Measurements from ENCODE around the gene DLL1. TPM values are rescaled to one million over a fixed set of nuclear protein-coding genes. Genes with fewer than 3 reads are reported as not detected.

The DLL1 gene
- total RNA-seq, 1 experiment from 2014 or later = 0.13 TPM

DNA sequence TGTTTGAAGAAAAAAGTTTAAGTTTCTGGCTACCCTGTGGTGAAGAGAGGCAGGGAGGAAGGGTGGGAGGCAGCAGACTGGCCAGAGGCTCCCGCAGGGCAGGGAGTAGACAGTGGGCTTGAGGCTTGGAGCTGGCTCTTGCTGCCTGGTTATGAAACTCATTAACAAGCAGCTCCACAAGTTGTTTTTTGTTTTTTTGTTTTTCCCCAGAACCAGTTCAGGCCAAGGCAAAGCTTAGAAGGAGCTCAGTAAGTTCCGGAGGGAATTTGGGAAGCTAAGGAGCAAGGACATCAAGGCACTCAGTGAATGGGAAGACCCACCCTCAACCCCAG, 4.0 kb downstream of the DLL1 start:
- DNase-seq (ENCODE audit: low read depth, low spot score) = no peak
- in situ Hi-C loops (cut with HindIII; ENCODE audit: low pct_unique_long_range_greater_than_20kb, low sequenced_read_pairs) = no loop called here

DNA sequence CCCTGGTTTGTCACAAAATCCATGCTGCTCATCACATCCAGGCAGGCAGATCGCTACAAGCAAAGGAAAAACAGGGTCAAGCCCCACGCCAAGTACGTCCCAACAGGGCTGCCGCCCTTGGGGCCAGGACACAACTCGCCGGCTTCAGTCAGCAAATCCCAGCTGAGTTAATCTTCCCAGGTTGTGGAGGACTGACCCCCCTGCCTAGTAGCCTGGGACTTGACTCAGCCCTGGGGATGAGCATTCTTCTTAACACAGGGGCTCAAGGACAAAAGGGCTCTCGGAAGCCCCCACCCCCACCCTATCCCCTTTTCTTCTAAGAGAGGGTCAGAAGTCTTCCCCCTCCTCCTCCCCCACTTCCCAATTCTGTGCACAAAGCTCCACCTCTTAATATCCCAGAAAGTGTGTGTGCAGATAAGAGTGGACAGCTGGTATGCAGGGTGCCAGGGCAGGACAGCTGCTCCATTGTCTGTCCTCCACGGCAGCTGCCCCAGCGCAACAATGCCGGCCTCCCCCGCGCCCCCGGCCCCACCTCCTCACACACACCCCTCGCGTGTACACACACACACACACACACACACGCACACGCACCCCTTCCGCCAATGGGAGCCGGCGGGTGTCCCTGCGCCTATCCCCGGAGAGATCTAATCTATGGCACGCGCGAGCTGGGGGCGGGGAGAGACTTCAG, 4.5 kb downstream of the DLL1 start:
- no peak for DNase-seq (ENCODE audit: low read depth, low spot score)
- in situ Hi-C loops (cut with HindIII; ENCODE audit: low pct_unique_long_range_greater_than_20kb, low sequenced_read_pairs) = no loop called here

DNA sequence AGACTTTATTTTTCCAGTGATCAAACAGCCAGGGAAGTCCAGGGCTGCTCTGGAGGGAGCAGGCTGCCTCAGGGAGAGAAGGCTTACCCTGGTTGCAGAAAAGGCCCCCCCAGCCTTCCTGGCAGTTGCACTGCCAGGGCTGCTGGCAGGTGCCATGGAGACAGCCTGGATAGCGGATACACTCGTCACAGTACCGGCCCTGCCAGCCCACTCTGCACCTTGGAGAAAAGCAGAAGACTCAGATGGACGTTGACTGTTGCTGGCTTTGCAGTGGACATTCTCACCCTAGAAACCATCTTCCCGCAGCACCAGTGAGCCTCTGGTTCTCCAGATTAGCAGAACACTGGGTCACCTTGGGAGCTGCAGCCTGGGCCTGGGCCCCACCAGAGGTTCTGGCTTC, 5.4 kb downstream of the DLL1 start:
- in situ Hi-C loops (cut with HindIII; ENCODE audit: low pct_unique_long_range_greater_than_20kb, low sequenced_read_pairs) = no loop called here
- no peak for DNase-seq (ENCODE audit: low read depth, low spot score)

DNA sequence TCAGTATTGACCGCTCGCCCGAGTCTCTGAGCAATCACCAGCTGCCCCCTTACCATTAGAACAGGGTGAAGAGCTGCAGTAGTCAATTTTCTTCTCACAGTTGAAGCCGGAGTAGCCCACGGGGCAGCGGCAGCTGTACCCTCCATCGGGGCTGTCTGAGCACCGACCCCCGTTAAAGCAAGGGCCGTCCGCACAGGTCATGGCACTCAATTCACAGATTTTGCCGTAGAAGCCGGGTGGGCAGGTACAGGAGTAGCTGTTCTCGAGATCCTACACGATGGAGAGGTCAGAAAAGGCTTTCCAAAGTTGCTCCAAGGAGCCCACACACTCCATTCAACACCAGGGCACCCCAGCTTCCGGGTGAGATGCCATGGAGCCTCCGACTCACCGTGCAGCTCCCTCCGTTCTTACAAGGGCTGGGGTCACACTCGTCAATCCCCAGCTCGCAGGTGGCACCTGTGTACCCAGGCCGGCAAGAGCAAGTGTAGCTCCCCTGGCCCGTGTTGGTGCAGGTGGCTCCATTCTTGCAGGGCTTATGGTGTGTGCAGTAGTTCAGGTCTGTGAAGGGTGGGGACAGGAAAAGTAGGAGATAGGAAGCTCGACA, 5.9 kb downstream of the DLL1 start:
- in situ Hi-C loops (cut with HindIII; ENCODE audit: low pct_unique_long_range_greater_than_20kb, low sequenced_read_pairs) = no loop called here
- DNase-seq (ENCODE audit: low read depth, low spot score) = no peak

DNA sequence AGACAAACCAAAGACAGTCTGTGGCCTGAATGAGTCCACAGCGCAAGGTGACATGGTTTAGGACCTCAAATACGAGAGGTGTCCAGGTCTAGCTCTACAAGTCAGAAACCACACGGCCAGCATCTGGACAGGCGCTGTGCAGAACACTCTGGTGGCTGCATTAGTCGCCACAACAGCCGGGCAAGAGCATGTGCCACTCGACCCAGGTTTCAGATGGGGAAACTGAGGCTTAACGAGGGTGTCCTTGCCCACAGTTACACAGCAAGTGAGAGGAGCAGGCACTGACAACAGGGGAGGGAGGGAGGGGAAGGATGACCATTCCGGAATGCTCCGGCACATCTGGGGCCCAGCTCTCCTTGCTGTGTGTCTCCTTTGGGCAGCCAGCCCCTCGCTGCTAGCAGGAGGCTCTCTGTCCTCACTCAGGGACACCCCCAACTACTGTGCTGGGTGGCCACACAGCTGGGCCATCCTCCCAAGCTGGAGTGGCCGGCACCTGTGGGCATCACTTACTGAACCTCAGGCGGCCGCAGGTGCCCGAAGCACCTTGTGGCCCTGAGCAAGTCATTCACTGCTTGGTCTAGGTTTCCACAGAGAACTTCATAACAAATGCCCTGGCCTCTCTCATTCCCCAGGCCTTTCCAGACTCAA, 6.6 kb downstream of the DLL1 start:
- in situ Hi-C loops (cut with HindIII; ENCODE audit: low pct_unique_long_range_greater_than_20kb, low sequenced_read_pairs) = no loop called here
- DNase-seq (ENCODE audit: low read depth, low spot score) = no peak

DNA sequence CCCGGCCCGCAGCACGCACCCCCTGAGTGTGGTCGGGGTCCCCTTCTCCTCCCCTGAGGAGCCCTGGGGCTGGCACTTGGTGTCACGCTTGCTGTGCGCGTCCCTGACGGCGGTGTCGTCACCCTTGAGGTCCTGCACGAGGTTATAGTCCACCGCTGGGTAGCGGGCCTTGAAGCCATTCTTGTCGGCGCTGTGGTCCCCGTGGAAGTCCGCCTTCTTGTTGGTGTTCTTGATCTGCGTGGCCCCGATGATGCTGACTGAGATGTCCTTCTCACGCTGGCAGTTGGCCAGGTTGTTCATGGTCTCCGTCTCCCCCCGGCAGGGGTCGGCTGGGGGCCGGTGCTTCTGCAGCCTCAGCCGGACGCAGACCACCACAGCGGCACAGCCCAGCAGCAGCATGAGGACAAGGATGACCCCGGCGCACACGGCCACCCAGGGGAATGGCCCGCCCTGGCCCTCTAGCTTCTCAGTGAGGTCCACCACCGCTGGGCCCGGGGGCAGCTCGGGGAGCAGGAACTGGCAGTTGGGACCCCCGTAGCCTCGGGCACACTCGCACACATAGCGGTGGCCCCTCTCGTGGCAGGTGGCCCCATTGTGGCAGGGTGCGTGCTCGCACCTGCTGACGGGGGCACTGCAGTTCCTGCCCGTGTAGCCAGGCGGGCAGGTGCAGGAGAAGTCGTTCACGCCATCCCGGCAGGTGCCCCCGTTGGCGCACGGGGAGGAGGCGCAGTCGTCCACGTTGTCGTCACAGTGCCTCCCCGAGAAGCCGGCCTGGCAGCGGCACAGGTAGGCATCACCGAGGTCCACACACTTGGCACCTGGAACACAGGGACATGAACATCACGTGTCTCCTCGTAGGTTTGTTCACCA, 7.4 kb downstream of the DLL1 start:
- in situ Hi-C loops (cut with HindIII; ENCODE audit: low pct_unique_long_range_greater_than_20kb, low sequenced_read_pairs) = no loop called here
- no peak for DNase-seq (ENCODE audit: low read depth, low spot score)

DNA sequence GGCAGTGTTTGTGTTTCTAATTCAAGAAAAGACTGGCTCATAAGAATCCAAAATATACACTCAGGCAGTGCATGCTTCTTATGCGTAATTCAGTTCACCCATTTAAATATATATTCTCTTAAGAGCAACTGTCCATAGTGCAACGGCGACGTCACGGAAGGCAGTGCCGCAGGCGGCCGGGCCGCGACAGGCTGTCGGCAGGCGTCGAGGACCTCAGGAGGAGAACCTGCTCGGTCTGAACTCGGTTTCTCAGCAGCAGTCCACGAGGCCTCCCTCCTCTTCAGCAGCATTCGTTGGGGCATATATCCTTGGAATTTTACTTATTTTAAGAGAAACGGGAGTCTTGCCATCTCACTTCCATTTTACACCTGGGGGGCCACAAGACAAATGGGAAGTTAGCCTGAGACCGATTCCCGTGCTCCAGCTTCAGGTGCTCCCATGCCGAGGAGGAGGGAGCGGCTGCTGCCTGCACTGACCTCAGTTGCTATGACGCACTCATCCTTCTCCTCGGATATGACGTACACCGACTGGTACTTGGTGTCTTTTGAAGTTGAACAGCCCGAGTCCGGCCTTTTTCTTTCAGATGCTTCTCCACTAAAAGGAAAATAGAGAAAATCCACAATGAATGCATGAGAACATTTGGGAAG, 8.2 kb downstream of the DLL1 start:
- in situ Hi-C loops (cut with HindIII; ENCODE audit: low pct_unique_long_range_greater_than_20kb, low sequenced_read_pairs) = no loop called here

DNA sequence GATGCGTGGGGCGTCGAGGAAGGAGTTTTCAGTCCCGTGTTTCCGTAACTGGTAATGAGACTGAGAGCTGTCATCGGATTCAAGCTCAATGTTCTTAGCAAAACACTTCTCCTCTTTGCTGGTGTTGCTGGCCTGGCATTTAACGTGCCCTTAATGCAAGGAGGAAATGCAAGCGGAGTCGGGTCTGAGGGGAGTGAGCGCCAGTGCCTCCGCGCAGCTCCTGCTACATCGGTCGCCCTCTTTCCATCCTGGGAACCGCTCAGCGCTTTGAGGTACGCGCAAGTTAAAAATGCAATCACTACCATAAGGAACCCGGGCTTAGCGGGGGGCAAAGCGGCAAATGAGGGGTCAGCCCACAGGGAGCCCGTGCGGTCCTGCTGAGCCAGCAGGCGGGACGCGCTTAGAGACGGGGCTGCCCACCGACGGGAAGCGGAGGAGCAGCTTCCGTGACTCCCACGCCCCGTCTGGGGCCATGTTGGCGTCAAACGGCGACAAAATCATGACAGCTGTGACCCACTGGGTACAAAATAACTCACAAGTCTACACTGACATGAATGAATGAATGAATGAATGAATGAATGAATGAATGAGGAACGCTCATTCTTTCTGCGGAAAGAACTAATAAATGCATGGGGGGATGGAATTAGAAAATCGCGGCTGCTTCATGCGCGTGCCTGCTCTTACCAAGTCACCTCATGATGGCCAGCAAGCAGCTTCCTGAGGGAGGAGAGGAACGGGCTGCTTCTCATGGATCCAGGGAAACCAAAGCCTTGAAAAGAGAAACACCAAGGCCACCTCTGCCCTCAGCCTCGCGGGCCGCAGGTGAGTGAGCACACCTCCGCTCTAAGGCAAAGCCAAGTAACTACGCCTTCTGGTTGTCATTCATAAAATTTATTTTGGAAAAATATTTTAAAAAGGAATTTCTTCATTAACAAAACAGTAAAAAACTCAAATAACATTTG, 9.3 kb downstream of the DLL1 start:
- in situ Hi-C loops (cut with HindIII; ENCODE audit: low pct_unique_long_range_greater_than_20kb, low sequenced_read_pairs) = no loop called here
- no peak for DNase-seq (ENCODE audit: low read depth, low spot score)

More for the DNA sequence above, 8.2 kb downstream of the DLL1 start:
- DNase-seq (ENCODE audit: low read depth, low spot score) = no peak

DNA sequence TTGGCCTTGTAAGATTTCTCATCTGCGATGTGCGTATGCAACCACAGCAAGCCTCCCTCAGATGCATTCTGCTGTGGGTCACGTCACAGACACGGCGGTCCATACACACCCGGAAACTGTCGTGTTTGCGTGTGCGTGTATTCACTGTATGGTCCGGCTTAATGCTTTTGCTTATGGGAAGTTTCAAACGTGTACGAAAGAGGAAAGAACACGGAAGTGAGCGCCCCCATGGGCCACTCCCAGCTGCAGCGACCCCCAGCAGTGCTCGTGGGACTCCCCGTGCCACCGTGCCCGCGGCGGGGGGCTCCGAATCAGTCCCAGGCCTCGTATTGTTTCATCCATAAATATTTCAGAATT, 10.2 kb downstream of the DLL1 start:
- in situ Hi-C loops (cut with HindIII; ENCODE audit: low pct_unique_long_range_greater_than_20kb, low sequenced_read_pairs) = no loop called here
- DNase-seq (ENCODE audit: low read depth, low spot score) = no peak

DNA sequence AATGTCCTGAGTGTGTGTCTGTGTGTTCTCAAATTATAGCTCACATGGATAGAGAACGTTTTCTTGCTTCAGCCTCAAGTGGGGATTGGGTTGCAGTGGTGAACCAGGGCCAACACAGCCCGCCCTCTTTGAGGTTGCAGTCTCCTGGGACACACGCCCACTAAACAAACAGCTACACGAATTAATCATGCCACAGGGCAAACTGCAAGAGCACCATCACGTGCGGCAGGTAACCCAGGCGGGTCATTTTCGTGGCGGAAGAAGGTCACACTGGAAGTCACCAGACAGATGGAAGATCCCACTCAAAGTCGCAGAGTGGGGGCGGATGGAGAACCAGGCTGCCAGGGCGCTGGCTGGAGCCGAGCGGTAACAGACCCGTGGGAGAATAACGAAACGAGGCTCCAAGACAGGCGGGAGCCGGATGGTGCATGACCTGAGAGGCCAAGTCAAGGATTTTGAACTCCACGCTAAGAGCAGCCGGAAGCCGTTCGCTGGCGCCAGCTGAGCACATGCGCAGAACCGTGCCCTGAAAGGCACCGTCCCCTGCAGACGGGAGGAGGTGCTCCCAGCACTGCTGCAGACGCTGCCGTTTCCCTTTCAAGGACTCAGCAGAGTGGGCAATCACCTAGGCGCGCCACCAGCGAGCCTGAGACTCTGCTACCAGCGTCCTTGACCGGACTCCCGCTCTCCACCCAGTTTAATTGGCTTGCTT, 10.7 kb downstream of the DLL1 start:
- DNase-seq (ENCODE audit: low read depth, low spot score) = no peak
- in situ Hi-C loops (cut with HindIII; ENCODE audit: low pct_unique_long_range_greater_than_20kb, low sequenced_read_pairs) = no loop called here

DNA sequence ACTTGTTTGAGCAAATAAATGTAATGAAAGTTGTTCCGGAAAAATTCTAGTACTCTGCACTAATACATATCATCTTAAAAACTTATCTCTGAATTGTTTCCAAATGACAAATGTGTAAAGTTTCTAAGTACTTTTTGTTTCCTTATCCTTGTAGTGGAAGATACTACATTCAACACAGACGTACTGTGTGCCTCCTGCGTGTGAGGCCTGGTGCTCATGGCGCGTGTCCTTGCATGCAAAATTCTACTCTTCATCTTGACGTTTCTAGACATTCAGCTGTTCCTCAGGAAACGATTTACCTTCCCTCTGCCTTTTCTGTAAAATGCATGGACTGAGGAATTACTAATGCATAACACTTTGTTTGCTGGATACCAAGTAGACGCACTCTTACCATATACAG, 11.5 kb downstream of the DLL1 start:
- in situ Hi-C loops (cut with HindIII; ENCODE audit: low pct_unique_long_range_greater_than_20kb, low sequenced_read_pairs) = no loop called here
- DNase-seq (ENCODE audit: low read depth, low spot score) = no peak

DNA sequence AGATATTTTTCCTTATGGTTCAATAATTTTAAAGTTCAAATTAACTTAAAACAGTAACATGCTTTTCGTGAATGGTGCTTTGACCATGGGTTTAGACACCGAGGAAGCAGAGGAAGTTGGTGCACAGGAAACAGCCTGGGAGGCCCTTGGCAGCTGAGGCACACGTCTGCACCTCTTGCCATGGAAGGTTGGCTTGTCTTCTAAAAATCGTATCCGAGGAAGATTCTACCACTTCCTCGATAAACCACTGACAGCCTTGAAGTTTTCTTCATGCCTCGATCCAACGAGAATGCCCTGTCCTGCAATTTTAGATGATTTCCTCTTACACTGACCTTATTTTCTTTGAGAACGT, 12.2 kb downstream of the DLL1 start:
- in situ Hi-C loops (cut with HindIII; ENCODE audit: low pct_unique_long_range_greater_than_20kb, low sequenced_read_pairs) = no loop called here
- DNase-seq (ENCODE audit: low read depth, low spot score) = no peak

DNA sequence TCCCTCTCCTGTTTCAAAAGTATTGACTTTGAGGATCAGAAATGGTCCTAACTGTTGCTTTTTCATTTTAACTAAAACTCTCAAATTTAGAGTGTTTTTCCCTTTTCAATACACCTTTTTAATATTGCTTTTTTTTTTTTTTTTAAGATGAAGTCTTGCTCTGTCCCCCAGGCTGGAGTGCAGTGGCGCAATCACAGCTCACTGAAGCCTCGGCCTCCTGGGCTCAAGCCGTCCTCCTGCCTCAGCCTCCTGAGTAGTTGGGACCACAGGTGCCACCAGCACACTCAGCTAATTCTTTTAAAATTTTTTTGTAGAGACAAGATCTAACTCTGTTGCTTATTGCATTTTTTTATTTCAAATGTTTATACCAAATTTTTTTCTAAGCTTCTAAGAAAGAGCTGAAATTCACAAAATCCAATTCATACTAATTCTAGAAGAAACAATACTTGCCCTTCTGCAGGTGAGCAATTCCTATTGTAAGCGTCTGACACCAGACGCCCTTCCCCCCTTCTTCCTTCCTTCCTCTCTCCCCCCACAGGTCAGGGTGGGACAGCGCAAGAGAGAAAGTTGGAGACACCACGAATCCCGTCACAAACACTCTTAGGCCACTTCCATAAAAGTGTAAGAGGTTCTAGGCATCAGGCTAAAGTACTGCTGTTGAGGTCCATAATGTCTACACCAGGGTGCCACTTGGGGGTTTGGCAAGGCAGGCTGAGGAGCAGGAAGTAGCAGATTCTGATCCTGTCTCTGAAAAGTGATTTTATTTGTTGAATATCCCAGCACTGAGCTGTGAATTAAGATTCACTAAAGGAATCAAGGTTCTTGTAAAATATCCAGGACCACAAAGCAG, 12.8 kb downstream of the DLL1 start:
- DNase-seq (ENCODE audit: low read depth, low spot score) = no peak
- in situ Hi-C loops (cut with HindIII; ENCODE audit: low pct_unique_long_range_greater_than_20kb, low sequenced_read_pairs) = no loop called here

DNA sequence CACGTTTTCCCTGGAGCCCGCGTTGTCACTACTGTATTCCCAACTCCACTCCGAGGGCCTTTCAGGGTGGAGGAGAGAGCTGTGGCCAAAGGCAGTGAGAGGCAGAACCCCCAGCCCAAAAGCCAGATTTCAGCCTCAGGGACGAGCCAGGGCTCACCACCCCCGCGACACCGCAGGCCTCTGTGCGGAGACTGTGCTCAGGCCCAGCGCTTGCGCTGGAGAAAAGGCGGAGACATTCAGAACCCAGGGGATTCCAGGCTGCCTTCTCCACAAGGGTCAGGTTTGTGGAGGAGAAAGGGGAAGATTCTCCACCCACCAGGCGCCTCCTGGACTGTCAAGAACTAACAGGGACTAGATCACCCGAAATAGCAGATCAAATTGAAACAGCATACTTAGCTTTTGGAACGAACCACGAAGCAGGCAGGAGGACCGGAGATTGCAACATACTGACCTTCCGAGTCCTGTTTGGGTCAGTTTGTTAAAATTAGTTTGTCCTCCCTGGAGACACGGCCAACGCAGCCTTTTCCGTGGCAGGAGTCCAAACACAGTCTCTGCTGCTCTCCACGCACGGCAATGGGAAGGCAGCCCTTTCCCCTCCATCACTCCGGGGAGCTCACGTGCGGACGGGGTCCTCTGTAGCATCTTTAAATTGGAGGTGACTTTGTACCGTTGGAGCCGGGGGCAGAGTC, 14.4 kb downstream of the DLL1 start:
- in situ Hi-C loops (cut with HindIII; ENCODE audit: low pct_unique_long_range_greater_than_20kb, low sequenced_read_pairs) = no loop called here

More for the DNA sequence above, 14.4 kb downstream of the DLL1 start:
- DNase-seq (ENCODE audit: low read depth, low spot score) = no peak
